K562 (cell line): ENCODE measurements around the gene MED20. TPM values are rescaled to one million over a fixed set of nuclear protein-coding genes. Genes with fewer than 3 reads are reported as not detected.
A peak's percentile ranks its signal among the peaks of the same experiment; 100 is the strongest.

Experiments
- ATF7 ChIP-seq: fragments of 450-650 bp; IDR thresholded peaks from 2 replicates; pipeline ENCODE4 v1.7.1; 2014; ENCODE audit warnings: mild to moderate bottlenecking, moderate library complexity
- CHCHD3 ChIP-seq: fragments of 250-450 bp; sonication (Bioruptor Pico); IDR thresholded peaks from 2 replicates; pipeline ENCODE4 v2.1.2; 2022; ENCODE audit warnings: mild to moderate bottlenecking
- DPF2 ChIP-seq: fragments of 450-650 bp; IDR thresholded peaks from 2 replicates; pipeline ENCODE4 v1.6.1; 2016
- E2F3 ChIP-seq: fragments of 250-450 bp; sonication (Bioruptor Pico); IDR thresholded peaks from 2 replicates; pipeline ENCODE4 v1.4.0; 2020; ENCODE audit warnings: mild to moderate bottlenecking
- FOXA1 ChIP-seq: fragments of 450-650 bp; IDR thresholded peaks from 2 replicates; pipeline ENCODE4 v1.6.1; 2016; ENCODE audit warnings: mild to moderate bottlenecking, borderline replicate concordance
- FOXP1 ChIP-seq: sonication (generic); formaldehyde crosslinking; IDR thresholded peaks from 2 replicates; pipeline ENCODE4 v1.8.0; 2022; ENCODE audit warnings: mild to moderate bottlenecking, missing genetic modification reagents
- HEY1 ChIP-seq: fragments of 250-450 bp; sonication (Bioruptor Pico); IDR thresholded peaks from 2 replicates; pipeline ENCODE4 v1.5.0; 2020; ENCODE audit warnings: mild to moderate bottlenecking, moderate library complexity, borderline replicate concordance
- HMG20A ChIP-seq: fragments of 450-650 bp; formaldehyde crosslinking; conservative IDR thresholded peaks from 2 replicates; pipeline ENCODE4 v1.4.0; 2020; ENCODE audit warnings: mild to moderate bottlenecking, mixed read lengths
- HNRNPLL ChIP-seq: fragments of 200-400 bp; formaldehyde crosslinking; IDR thresholded peaks from 2 replicates; pipeline ENCODE4 v1.6.1; 2017; ENCODE audit warnings: low read length, low read depth, mild to moderate bottlenecking; ENCODE audit not compliant: poor library complexity, severe bottlenecking
- KLF10 ChIP-seq: fragments of 250-450 bp; sonication (Bioruptor Pico); IDR thresholded peaks from 2 replicates; pipeline ENCODE4 v1.6.1; 2021; ENCODE audit warnings: matching md5 sums
- LCOR ChIP-seq: sonication (generic); formaldehyde crosslinking; IDR thresholded peaks from 2 replicates; pipeline ENCODE4 v1.8.0; 2022; ENCODE audit warnings: mild to moderate bottlenecking, missing genetic modification reagents
- MIER1 ChIP-seq: fragments of 450-650 bp; IDR thresholded peaks from 2 replicates; pipeline ENCODE4 v1.6.1; 2016; ENCODE audit warnings: antibody characterized with exemption, mild to moderate bottlenecking, low read depth
- NBN ChIP-seq: fragments of 450-650 bp; IDR thresholded peaks from 2 replicates; pipeline ENCODE4 v1.6.1; 2016; ENCODE audit warnings: low read depth, mild to moderate bottlenecking
- POLR2AphosphoS2 ChIP-seq: IDR thresholded peaks from 2 replicates; pipeline ENCODE4 v1.6.1; 2012; ENCODE audit warnings: low read length, improper control_type of control experiment
- RBBP5 ChIP-seq: fragments of 200-600 bp; sonication (generic); IDR thresholded peaks from 2 replicates; pipeline ENCODE4 v1.6.1; 2012; ENCODE audit warnings: borderline replicate concordance, mild to moderate bottlenecking, low read length, control low read depth, inconsistent platforms; ENCODE audit not compliant: insufficient read depth, poor library complexity, severe bottlenecking
- RBM34 ChIP-seq: fragments of 200-400 bp; formaldehyde crosslinking; IDR thresholded peaks from 2 replicates; pipeline ENCODE4 v1.6.1; 2018; ENCODE audit warnings: low read length, borderline replicate concordance; ENCODE audit not compliant: insufficient read depth
- SIN3B ChIP-seq: fragments of 450-650 bp; IDR thresholded peaks from 2 replicates; pipeline ENCODE4 v1.6.1; 2017; ENCODE audit warnings: low read depth, mild to moderate bottlenecking, moderate library complexity
- SIRT6 ChIP-seq: IDR thresholded peaks from one replicate; pipeline ENCODE4 v1.6.1; 2012; ENCODE audit warnings: low read depth, mild to moderate bottlenecking, control low read depth, inconsistent platforms, low read length, moderate library complexity
- TEAD2 ChIP-seq: fragments of 450-650 bp; IDR thresholded peaks from 2 replicates; pipeline ENCODE4 v1.6.1; 2016; ENCODE audit warnings: missing genetic modification characterization, control low read depth, missing compliant biosample characterization
- TOE1 ChIP-seq, 2 experiments: fragments of 450-650 bp in 1 of 2; sonication (generic) in 1 of 2; formaldehyde crosslinking in 1 of 2; IDR thresholded peaks; 2 replicates each; pipeline versions ENCODE4 v1.7.1 to v1.8.0; 2016 to 2022; ENCODE audit warnings: borderline replicate concordance in 2 of 2, mild to moderate bottlenecking in 2 of 2, antibody characterized with exemption in 1 of 2, inconsistent platforms in 1 of 2, low read depth in 1 of 2, missing genetic modification reagents in 1 of 2, moderate library complexity in 1 of 2
- ZKSCAN8 ChIP-seq: fragments of 200-800 bp; sonication (Bioruptor generic); IDR thresholded peaks from 2 replicates; pipeline ENCODE4 v1.6.1; 2016; ENCODE audit warnings: missing genetic modification characterization, missing compliant biosample characterization
- ZNF232 ChIP-seq: sonication (generic); formaldehyde crosslinking; IDR thresholded peaks from 2 replicates; pipeline ENCODE4 v1.8.0; 2022; ENCODE audit warnings: mild to moderate bottlenecking, missing genetic modification reagents
- ZNF282 ChIP-seq: sonication (generic); formaldehyde crosslinking; IDR thresholded peaks from 2 replicates; pipeline ENCODE4 v1.8.1; 2023; ENCODE audit warnings: missing genetic modification reagents
- ZNF717 ChIP-seq: fragments of 250-450 bp; sonication (Bioruptor Pico); IDR thresholded peaks from 2 replicates; pipeline ENCODE4 v1.5.0; 2021
- ZNF77 ChIP-seq: fragments of 250-450 bp; sonication (Bioruptor Pico); IDR thresholded peaks from 2 replicates; pipeline ENCODE4 v1.5.0; 2020
- polyA plus RNA-seq, 8 experiments: library from polyadenylated mRNA; depleted of rRNA in 4 of 8; stranded (reverse) in 5 of 8; unstranded in 3 of 8; fragments of >200 nt; fragmentation: Nextera tagmentation in 2 of 8; fragmentation: Illumina TruSeq in 1 of 8; extraction: Ambion mirVana in 2 of 8; extraction: Trizol in 1 of 8; gene quantifications; 2 replicates each; pipeline versions ENCODE4 v1.2.1 to v1.2.3, GENCODE V29; 2011 to 2014; ENCODE audit warnings: inconsistent platforms in 1 of 8, missing spikeins in 1 of 8
- total RNA-seq, 7 experiments: library from RNA; depleted of rRNA in 6 of 7; stranded (reverse); fragments of >200 nt in 6 of 7; fragmentation: Illumina TruSeq in 2 of 7; extraction: Trizol in 2 of 7; gene quantifications; 2 replicates each; pipeline versions ENCODE4 v1.2.1 to v1.2.3, GENCODE V29; 2011 to 2021; ENCODE audit warnings: low replicate concordance in 1 of 7
- TF ChIP-seq, protein P1 (sequence below), 2 experiments: IDR thresholded peaks; 2 replicates each; pipeline ENCODE4 v1.6.1; 2011; ENCODE audit warnings: borderline replicate concordance in 1 of 2, control low read depth in 1 of 2, low read depth in 1 of 2, low read length in 1 of 2, mild to moderate bottlenecking in 1 of 2, mixed read lengths in 1 of 2, moderate library complexity in 1 of 2; ENCODE audit not compliant: insufficient read depth in 1 of 2, insufficient read length in 1 of 2, poor library complexity in 1 of 2, severe bottlenecking in 1 of 2; ENCODE audit errors: extremely low read depth in 1 of 2
- TF ChIP-seq, protein P2 (sequence below): sonication (generic); formaldehyde crosslinking; IDR thresholded peaks from 2 replicates; pipeline ENCODE4 v1.8.1; 2023; ENCODE audit warnings: mild to moderate bottlenecking, missing genetic modification reagents

MED20 gene
- total and polyA plus RNA-seq, 9 of the 15 experiments (the other 6 are each of a cell fraction or from before 2014, with no cell fraction given): 27.3 to 80.9 (median 46.0) TPM

DNA sequence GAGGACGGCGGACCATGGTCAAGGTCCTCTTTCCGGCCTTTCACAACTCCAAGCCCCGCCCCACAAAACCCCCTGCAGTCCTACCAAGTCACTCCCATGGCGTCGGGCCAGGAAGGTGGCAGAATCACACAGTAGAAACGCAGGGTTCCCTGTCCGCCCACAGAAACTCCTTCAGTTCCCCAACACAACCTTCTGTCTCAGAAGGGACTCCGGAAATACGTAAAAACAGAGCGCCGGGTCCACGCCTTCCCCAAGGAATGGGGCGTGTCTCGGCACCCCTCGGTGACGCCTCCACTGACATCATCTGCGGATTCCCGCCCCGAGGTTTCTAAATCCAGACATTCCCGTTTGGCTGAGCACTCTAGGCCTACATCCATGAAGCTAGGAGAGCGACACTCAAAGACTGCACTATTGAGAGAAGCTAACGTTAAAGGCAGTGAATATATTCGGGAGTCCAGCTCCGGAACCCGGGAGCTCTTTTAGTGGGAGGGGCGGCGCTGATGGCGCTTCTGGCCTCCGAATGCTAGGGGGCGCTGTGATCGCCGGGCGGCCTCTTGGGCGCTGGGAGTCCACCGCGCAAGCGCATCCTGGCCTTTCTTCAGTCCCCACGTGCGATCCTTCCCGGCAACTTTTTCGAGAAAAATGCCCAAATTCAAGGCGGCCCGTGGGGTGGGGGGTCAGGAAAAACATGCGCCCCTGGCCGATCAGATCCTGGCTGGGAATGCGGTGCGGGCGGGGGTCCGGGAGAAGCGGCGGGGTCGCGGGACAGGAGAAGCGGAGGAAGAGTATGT, at the start of gene MED20, which contains the start of gene BYSL (continued):
- TF ChIP-seq TOE1 (IDR thresholded peaks at IDR 0.05; ENCODE audit: borderline replicate concordance) (peak; percentile 59; the same call in 1 of the 2 replicates), TOE1 (CRISPR knock-in tag; IDR thresholded peaks at IDR 0.05; ENCODE audit: borderline replicate concordance, low read depth) (no peak), FOXA1 (no peak), NBN (peak; percentile 90), HNRNPLL (peak; percentile 75), SIN3B (peak; percentile 86), SIRT6 (no peak), RBM34 (no peak), CHCHD3 (CRISPR knock-in tag) (no peak), LCOR (peak; percentile 40; the same call in 1 of the 2 replicates), ZNF717 (no peak), TEAD2 (tag) (no peak), E2F3 (CRISPR knock-in tag) (peak; percentile 94), FOXP1 (CRISPR knock-in tag) (peak; percentile 67; the same call in 1 of the 2 replicates), DPF2 (0 out of 2 replicates have a peak, but pooled peaks have one; percentile 13), KLF10 (CRISPR knock-in tag) (no peak), POLR2AphosphoS2 (no peak), ZKSCAN8 (CRISPR knock-in tag) (no peak), MIER1 (0 out of 2 replicates have a peak, but pooled peaks have one; percentile 52), ATF7 (peak; percentile 98), ZNF282 (CRISPR knock-in tag) (no peak), RBBP5 (peak; percentile 90), HMG20A (CRISPR knock-in tag) (no peak), ZNF77 (CRISPR knock-in tag) (no peak), HEY1 (peak; percentile 59; the same call in 1 of the 2 replicates), ZNF232 (CRISPR knock-in tag) (no peak)
- TF ChIP-seq, protein P1, sequence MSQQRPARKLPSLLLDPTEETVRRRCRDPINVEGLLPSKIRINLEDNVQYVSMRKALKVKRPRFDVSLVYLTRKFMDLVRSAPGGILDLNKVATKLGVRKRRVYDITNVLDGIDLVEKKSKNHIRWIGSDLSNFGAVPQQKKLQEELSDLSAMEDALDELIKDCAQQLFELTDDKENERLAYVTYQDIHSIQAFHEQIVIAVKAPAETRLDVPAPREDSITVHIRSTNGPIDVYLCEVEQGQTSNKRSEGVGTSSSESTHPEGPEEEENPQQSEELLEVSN (IDR thresholded peaks at IDR 0.05; ENCODE audit: borderline replicate concordance in 1 of 2, extremely low read depth in 1 of 2, insufficient read depth in 1 of 2, insufficient read length in 1 of 2, low read depth in 1 of 2, low read length in 1 of 2, poor library complexity in 1 of 2, severe bottlenecking in 1 of 2): peak; percentile 49 to 54
- TF ChIP-seq, protein P2, sequence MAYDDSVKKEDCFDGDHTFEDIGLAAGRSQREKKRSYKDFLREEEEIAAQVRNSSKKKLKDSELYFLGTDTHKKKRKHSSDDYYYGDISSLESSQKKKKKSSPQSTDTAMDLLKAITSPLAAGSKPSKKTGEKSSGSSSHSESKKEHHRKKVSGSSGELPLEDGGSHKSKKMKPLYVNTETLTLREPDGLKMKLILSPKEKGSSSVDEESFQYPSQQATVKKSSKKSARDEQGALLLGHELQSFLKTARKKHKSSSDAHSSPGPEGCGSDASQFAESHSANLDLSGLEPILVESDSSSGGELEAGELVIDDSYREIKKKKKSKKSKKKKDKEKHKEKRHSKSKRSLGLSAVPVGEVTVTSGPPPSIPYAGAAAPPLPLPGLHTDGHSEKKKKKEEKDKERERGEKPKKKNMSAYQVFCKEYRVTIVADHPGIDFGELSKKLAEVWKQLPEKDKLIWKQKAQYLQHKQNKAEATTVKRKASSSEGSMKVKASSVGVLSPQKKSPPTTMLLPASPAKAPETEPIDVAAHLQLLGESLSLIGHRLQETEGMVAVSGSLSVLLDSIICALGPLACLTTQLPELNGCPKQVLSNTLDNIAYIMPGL (CRISPR knock-in tag): peak; percentile 78
